Progenitor cell of endocrine pancreas (in vitro differentiated cells): ENCODE results near the gene KIF20B. TPM values are rescaled to one million over a fixed set of nuclear protein-coding genes. Genes with fewer than 3 reads are reported as not detected.

Experiments used
- DNase-seq: peaks from one replicate; pipeline ENCODE4 v3.0.0; 2021; ENCODE audit warnings: low spot score; ENCODE audit not compliant: unreplicated experiment
- H3K27ac Mint-ChIP-seq: 2 replicates; pipeline ENCODE4 v1.8.0; 2021; ENCODE audit warnings: mild to moderate bottlenecking, moderate library complexity, mixed read lengths
- H3K27me3 Mint-ChIP-seq: 2 replicates; pipeline ENCODE4 v1.8.0; 2021; ENCODE audit warnings: mixed read lengths
- H3K36me3 Mint-ChIP-seq: 2 replicates; pipeline ENCODE4 v1.8.0; 2022; ENCODE audit warnings: mixed read lengths; ENCODE audit not compliant: insufficient read depth
- H3K4me1 Mint-ChIP-seq: 2 replicates; pipeline ENCODE4 v1.8.0; 2021; ENCODE audit warnings: low read depth, mixed read lengths
- H3K4me3 Mint-ChIP-seq: 2 replicates; pipeline ENCODE4 v1.8.0; 2021; ENCODE audit warnings: low read depth, mild to moderate bottlenecking, moderate library complexity, mixed read lengths
- H3K9me3 Mint-ChIP-seq: 2 replicates; pipeline ENCODE4 v1.8.0; 2021; ENCODE audit warnings: low read depth, mixed read lengths
- CTCF ChIP-seq: fragments of 200-600 bp; sonication (generic); IDR thresholded peaks from one replicate; pipeline ENCODE4 v1.5.0; 2021; ENCODE audit warnings: antibody characterized with exemption, mild to moderate bottlenecking; ENCODE audit not compliant: unreplicated experiment
- total RNA-seq: library from RNA; stranded (reverse); gene quantifications from 2 replicates; pipeline ENCODE4 v1.2.1, GENCODE V29; 2021

KIF20B gene
- total RNA-seq, 1 donor from 2014 or later, result 27.0 TPM

GRCh38 chr10:89685936-89686335, 15.5 kb upstream of the KIF20B start:
- Mint-ChIP-seq H3K27me3 (peaks cover 19% of the 10 kb centered on the region), H3K4me3 (no peak overlapping the region), H3K9me3 (no peaks in the 10 kb centered on the region), H3K27ac (peak overlapping the region; percentile 82), H3K36me3 (no peaks in the 10 kb centered on the region), H3K4me1 (peaks cover 4% of the 10 kb centered on the region)
- TF ChIP-seq CTCF, result no peak
- DNase-seq, result no peak

GRCh38 chr10:89690027-89690426, 11.4 kb upstream of the KIF20B start:
- no peak overlapping the region for H3K4me3 Mint-ChIP-seq
- H3K4me1 Mint-ChIP-seq, result peaks cover 4% of the 10 kb centered on the region
- H3K36me3 Mint-ChIP-seq, result peaks cover 2% of the 10 kb centered on the region
- no peak for DNase-seq
- no peak overlapping the region for H3K27ac Mint-ChIP-seq
- no peak for TF ChIP-seq CTCF
- peaks cover 6% of the 10 kb centered on the region for H3K27me3 Mint-ChIP-seq
- H3K9me3 Mint-ChIP-seq, result no peaks in the 10 kb centered on the region

- Mint-ChIP-seq H3K4me3 (no peak overlapping the region), H3K27me3 (peaks cover 3% of the 10 kb centered on the region), H3K27ac (no peak overlapping the region), H3K4me1 (peaks cover 9% of the 10 kb centered on the region), H3K36me3 (peaks cover 2% of the 10 kb centered on the region), H3K9me3 (peaks cover 4% of the 10 kb centered on the region)
- DNase-seq, result no peak
- TF ChIP-seq CTCF, result no peak
Observed at GRCh38 chr10:89692416-89692815, 9.0 kb upstream of the KIF20B start.

GRCh38 chr10:89693176-89693575, 8.2 kb upstream of the KIF20B start:
- Mint-ChIP-seq H3K4me1 (peaks cover 9% of the 10 kb centered on the region), H3K27me3 (no peaks in the 10 kb centered on the region), H3K36me3 (peaks cover 2% of the 10 kb centered on the region), H3K4me3 (no peak overlapping the region), H3K9me3 (peaks cover 4% of the 10 kb centered on the region), H3K27ac (no peak overlapping the region)
- TF ChIP-seq CTCF, result no peak
- no peak for DNase-seq

- Mint-ChIP-seq H3K4me1 (peaks cover 16% of the 10 kb centered on the region), H3K36me3 (peaks cover 2% of the 10 kb centered on the region), H3K9me3 (peaks cover 4% of the 10 kb centered on the region), H3K27me3 (no peaks in the 10 kb centered on the region), H3K27ac (no peak overlapping the region), H3K4me3 (no peak overlapping the region)
- TF ChIP-seq CTCF, result no peak
- DNase-seq, result no peak
Observed at GRCh38 chr10:89695307-89695706, 6.1 kb upstream of the KIF20B start.
